ENCODE data around the gene FOXL3.
"Not testable (repeated sequence)": the region's sequence is repeated elsewhere in the genome, so short reads cannot be mapped to it uniquely, and the experiment has no call there.

The FOXL3 gene

DNA sequence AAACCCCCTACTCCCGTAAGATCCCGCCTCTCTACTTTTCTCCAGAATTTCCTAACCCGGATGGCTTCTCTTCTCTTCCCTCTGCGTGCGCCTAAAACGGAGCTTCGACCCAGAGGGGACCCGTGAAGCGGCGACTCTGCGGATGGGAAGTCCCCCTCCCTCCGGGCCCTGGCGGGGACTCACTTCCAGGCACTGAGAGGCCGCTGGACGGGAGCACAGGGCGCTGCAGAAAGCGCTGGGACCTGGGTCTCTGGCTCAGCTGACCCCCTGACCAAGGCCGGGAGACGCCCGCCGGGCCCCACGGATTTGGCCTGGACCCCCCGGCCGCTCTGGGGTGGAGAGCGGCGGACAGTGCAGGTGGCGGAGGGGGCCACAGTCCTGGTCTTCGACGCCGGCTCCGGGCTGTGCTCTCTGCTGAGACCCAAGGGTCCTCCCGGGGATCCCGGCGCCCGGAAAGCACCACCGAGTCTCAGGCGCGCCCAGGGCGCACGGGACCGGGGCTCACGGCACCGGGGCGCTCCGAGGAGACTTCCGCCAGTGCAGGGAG lies 688 bp upstream of the FOXL3 start:
- no peak for DNase-seq (ENCODE audit: low read depth)

- DNase-seq (ENCODE audit: low read depth), result no peak
Measured at GRCh38 chr7:290554-291372, 793 bp downstream of the FOXL3 start.

- DNase-seq (ENCODE audit: low read depth), result no peak
Measured at GRCh38 chr7:291373-292092, 1.6 kb downstream of the FOXL3 start.

GRCh38 chr7:292226-292625 lies 2.3 kb downstream of the FOXL3 start:
- DNase-seq (ENCODE audit: low read depth), result no peak

- no peak for DNase-seq (ENCODE audit: low read depth)
Measured at GRCh38 chr7:292826-293225, 2.9 kb downstream of the FOXL3 start.

DNA sequence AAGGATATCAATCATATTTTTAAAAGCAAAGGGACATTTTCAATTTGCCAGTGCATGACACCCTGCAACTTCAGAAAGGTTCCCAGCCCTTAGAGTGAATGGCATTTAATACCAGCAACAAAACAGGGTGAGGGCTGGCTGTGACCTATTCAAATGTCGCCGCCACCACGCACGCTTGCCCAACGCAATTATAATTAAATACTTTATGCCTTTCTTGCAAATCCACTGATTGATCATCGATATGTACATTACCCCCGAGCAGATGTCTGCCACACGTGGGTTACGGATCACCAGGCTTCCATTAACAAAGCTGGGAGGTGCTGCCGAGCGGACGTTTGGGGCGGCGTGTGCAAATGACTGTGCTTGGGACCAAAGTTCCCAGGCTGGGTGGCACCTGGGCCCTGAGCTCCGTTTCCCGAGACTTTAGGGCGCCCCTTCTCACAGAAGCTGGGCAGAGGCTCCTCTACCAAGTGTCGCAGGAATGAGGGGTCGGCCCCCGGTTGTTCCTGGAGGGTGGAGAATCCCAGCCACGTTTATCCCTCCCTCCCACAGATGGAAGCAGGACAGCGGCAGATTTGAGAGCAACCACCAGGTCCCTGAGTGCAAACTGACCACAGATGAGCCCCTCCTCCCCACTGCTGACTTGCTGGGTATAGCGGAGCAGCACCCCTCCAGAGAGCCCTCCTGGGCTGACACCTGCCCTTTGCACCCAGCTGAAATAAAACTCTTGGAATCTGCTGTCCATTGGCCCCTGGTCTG lies 3.9 kb downstream of the FOXL3 start:
- no peak for DNase-seq (ENCODE audit: low read depth)

DNA sequence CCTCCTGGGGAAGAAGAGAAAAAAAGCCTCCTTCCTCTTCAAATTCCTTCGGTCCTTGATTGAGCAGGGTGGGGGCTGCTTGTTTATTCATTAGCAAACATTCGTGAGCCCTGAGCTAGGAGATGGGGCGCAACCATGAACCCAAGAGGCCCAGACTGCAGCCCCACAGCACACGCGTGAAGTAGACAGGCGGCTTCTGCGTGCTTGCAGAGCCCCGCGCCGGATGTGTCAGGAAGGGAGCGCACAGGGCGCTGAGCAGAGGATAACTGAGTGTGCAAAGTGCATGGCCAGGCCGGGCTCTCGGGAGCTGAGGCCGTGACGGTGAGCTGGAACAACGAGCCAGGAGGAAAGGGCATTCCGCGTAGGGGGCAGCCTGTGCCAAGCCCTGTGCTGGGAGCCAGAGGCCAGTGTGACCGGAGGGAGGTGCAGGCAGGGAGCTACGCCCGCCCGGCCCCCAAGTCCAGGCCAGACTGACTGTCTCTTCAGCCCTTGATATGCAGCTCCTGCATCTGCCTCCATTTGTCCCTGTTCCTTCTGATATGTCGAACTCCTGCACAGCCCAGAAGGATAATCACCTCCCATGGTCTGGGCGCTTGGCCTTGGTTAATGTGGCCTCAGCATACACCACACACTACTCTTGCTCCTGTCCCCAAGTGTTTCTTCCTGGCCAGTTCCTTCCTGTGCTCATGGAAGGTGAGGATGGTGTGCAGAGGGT lies 4.6 kb downstream of the FOXL3 start:
- no peak for DNase-seq (ENCODE audit: low read depth)

- DNase-seq (ENCODE audit: low read depth), result no peak
Measured at GRCh38 chr7:295155-296154, 5.5 kb downstream of the FOXL3 start.

DNA sequence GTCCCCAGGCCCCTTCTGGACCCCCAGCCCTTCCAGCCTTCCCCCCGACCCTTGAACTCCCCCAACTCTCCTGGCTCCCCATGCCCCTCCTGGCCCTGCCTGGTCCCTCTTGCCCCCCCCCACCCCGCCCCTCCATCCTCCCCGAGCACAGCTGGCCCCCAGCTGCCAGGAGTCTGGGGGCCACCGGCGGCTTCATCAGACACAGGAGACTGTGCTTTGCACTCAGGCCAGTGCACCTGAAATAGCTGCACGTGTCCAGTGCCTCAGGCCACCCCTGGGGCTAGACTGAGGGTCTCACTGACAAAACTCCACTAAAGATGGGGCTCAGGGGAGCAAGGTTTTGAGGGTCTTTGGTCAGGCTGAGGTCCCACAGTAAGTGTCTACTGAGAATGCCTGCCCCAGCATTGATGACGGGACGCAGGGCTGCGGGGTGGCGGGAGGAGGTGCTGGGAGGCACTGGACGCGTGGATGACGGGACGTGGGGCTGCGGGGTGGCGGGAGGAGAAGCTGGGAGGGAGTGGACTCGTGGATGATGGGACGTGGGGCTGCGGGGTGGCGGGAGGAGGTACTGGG lies 6.5 kb downstream of the FOXL3 start:
- DNase-seq (ENCODE audit: low read depth), result no peak

DNA sequence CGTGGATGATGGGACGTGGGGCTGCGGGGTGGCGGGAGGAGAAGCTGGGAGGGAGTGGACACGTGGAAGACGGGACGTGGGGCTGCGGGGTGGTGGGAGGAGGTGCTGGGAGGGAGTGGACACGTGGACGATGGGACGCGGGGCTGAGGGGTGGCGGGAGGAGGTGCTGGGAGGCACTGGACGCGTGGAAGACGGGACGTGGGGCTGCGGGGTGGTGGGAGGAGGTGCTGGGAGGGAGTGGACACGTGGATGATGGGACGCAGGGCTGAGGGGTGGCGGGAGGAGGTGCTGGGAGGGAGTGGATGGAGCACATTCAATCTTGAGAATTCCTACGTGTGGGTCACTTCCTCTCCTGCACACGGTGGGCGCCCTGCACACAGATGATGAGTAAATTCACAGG lies 7.2 kb downstream of the FOXL3 start:
- not testable (repeated sequence) for DNase-seq (ENCODE audit: low read depth)

DNA sequence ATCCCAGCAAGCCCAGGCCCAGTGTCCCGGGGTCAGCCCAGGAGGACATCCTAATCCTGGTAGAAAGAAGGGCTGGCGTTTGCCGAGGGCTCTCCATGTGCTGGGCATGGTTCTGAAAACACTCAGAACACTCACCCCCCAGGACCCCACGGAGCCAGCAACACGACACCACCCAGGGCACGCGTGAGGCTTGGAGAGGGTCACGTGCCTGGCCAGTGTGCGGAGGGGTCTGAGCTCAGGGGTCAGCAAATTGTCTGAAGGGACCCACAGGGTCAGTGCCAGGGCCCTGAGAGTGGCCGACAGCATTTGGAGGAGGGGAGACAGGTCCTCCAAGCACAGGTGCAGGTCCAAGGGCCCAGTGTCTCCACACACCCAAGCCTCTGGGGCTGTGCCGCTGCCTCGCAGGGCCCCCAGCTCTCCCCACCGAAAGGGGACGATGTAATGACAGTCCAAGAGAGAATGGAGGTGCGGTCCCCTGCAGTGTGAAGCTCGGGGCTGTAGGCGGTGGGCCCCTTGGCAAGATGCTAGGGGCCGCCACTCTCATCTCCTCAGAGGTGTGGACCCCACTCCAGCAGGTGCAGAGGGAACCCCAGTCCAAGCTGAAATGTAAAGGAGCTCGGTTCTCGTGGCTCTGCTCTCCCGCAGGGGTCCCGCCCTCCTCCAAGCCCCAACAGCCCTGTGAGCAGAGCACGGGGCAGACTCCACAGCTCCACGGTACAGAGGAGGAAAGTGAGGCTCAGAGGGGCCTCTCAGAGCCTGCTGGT lies 7.8 kb downstream of the FOXL3 start:
- DNase-seq (ENCODE audit: low read depth), result no peak

- DNase-seq (ENCODE audit: low read depth), result no peak
Measured at GRCh38 chr7:298375-298702, 8.4 kb downstream of the FOXL3 start.

- no peak for DNase-seq (ENCODE audit: low read depth)
Measured at GRCh38 chr7:298743-299142, 8.8 kb downstream of the FOXL3 start.

- no peak for DNase-seq (ENCODE audit: low read depth)
Measured at GRCh38 chr7:299169-299568, 9.2 kb downstream of the FOXL3 start.

- no peak for DNase-seq (ENCODE audit: low read depth)
Measured at GRCh38 chr7:299628-300027, 9.7 kb downstream of the FOXL3 start.

GRCh38 chr7:300048-300447 lies 10.1 kb downstream of the FOXL3 start:
- no peak for DNase-seq (ENCODE audit: low read depth)

DNA sequence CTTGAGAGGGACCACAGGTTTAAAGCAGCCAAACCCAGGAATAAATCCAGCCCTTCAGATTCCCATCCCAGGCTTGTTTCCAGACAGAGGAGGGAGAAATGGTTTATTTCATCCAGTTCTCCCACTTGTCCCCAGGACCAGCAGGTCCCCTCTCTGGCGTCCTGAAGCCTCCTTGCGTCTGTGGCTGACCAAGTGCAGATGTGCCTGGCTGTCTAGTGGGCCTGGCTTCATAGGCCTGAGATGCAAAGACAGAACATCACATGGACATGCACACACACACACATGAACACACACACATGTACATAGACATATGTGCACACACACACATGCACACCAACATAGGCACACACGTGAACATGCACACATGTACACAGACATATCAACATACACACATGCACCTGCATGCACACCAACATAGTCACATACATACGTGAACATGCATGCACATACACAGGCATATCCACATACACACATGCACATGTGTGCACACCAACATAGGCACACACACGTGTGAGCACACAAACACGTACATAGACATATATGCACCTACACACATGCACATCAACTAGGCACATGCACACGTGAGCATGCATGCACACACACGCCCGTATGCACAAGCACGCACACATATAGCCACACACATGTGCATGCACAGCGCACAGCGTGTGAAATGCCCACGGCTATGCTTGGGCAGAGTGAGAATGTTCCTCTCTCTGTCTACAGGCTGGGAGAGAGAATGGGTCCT lies 10.7 kb downstream of the FOXL3 start:
- no peak for DNase-seq (ENCODE audit: low read depth)

DNA sequence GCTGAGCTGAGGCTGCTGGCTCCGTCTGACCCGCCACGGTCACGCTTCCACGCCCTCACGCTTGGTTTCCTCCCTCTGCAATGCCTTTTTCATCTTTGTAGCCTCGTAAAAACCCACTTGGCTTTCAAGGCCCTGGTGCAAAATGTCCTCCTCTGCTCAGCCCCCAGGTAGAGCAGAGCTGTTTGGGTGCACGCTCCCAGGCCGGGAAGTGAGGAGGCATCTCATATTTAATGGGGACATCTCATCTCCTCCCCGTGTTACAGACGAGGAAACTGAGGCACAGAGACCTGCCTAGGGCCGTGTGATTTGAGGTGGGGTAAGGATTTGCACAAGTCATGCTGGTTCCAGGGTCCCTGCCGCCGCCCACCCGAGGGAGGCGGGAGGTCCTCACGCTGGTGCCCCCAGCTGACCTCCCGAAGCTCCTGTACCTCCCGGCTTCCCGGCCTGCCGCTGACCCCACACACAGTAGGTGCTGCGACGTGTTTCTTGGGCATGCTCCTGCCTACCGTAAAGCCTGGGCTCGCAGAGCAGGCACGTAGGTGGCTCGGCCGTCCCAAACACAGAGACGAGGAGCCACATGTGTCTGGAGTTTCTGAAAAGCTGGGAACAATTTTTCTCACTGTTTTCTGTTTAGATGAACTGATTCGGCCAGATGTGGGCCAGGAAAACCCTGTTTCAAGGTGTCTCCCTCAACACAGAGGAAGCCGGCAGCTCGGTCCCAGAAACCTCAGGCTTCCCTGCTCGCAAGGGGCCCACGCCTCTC lies 11.5 kb downstream of the FOXL3 start:
- DNase-seq (ENCODE audit: low read depth), result no peak
